C4-2B (cell line): ENCODE measurements around the gene SLC24A1.
"Not testable (repeated sequence)": the region's sequence is repeated elsewhere in the genome, so short reads cannot be mapped to it uniquely, and the experiment has no call there.

Experiments used
- H3K27ac ChIP-seq: fragments of 450-650 bp; 2 replicates; pipeline ENCODE4 v1.5.1; 2017
- CTCF ChIP-seq: fragments of 450-650 bp; conservative IDR thresholded peaks from 2 replicates; pipeline ENCODE4 v1.5.1; 2017; ENCODE audit warnings: mild to moderate bottlenecking
- ZFX ChIP-seq: fragments of 450-650 bp; IDR thresholded peaks from 2 replicates; pipeline ENCODE4 v1.6.1; 2017

SLC24A1 gene

GRCh38 chr15:65610871-65611718 is 10.6 kb upstream of the SLC24A1 start, which contains the start of gene INTS14:
INTS14 (minus strand) TSS chr15:65611131; CDS start chr15:65607380, 3,751 bp downstream.
- H3K27ac ChIP-seq: peak within 1 kb of the TSS; percentile 89
- TF ChIP-seq CTCF (peak; percentile 85), ZFX (peak; percentile 98)

- peak overlapping the region; percentile 89 for H3K27ac ChIP-seq
- TF ChIP-seq ZFX: no peak
- no peak for TF ChIP-seq CTCF
These were observed 9.7 kb upstream of the SLC24A1 start for GRCh38 chr15:65611888-65612615.

GRCh38 chr15:65612616-65612946 is 9.2 kb upstream of the SLC24A1 start:
- TF ChIP-seq CTCF: no peak
- TF ChIP-seq ZFX: no peak
- H3K27ac ChIP-seq: no peak overlapping the region

- H3K27ac ChIP-seq: no peak overlapping the region
- TF ChIP-seq ZFX (no peak), CTCF (no peak)
These were observed 8.6 kb upstream of the SLC24A1 start for GRCh38 chr15:65612949-65613744.

- not testable (repeated sequence) for H3K27ac ChIP-seq
These were observed 5.9 kb upstream of the SLC24A1 start for GRCh38 chr15:65615887-65616286.

GRCh38 chr15:65618560-65619109 is 3.1 kb upstream of the SLC24A1 start:
- no peak for TF ChIP-seq ZFX
- no peak for TF ChIP-seq CTCF
- no peak overlapping the region for H3K27ac ChIP-seq

GRCh38 chr15:65619626-65620290 is 2.0 kb upstream of the SLC24A1 start:
- no peak for TF ChIP-seq CTCF
- no peak for TF ChIP-seq ZFX
- no peak overlapping the region for H3K27ac ChIP-seq
